ENCODE measurements around the gene SLC22A3. TPM values are rescaled to one million over a fixed set of nuclear protein-coding genes. Genes with fewer than 3 reads are reported as not detected.

Gene SLC22A3
- total and polyA plus RNA-seq, 7 experiments from 2014 or later: not detected

DNA sequence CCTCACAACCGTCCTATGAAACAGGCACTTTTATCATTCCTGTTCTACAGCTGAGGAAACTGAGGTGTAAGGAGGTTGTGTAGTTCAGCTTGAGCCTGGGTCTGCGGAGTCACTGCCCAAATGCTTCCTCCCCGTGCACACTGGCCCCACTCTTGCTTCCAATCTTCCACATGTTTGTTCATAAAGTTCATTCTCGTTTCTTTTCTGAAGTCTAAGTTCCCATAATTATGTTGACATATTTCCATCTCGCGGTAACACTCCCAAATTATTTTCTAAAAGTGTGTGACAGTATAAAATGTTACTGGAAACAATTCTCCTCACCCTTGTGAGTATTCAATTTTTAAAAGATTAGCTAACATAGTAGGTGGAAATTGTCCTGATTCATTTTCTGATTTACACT is 106.9 kb downstream of the SLC22A3 start:
- no peaks in the 10 kb centered on the region for H3K36me3 ChIP-seq (ENCODE audit: control insufficient read depth in 2 of 3, insufficient read depth in 3 of 3, low read length in 3 of 3)
- H3K27ac ChIP-seq (ENCODE audit: low read depth, low read length): no peak overlapping the region
- CTCF ChIA-PET: interaction anchor here (0.6 to 1.9 kb wide), 9 partner anchors 8 to 1321 kb away, joined by 3 to 22 read pairs (median 5); partner anchors contain the start of gene MRPL18
- peaks cover 23 to 24% of the 10 kb centered on the region in 2 donors for H3K4me1 ChIP-seq (ENCODE audit: control insufficient read depth in 2 of 2, insufficient read depth in 2 of 2, low read length in 2 of 2)
- Mint-ChIP-seq H3K4me3 (no peak overlapping the region), H3K36me3 (peaks cover 0 to 17% (median 0%) of the 10 kb centered on the region in 5 donors), H3K4me1 (peaks cover 0 to 31% (median 21%) of the 10 kb centered on the region in 7 donors), H3K9me3 (peaks cover 0 to 6% (median 0%) of the 10 kb centered on the region in 11 donors), H3K27ac (no peak overlapping the region), H3K27me3 (peaks cover 0 to 56% (median 5%) of the 10 kb centered on the region in 5 donors)
- POLR2A ChIA-PET: no interaction called here
- DNase-seq: no peak
- no peaks in the 10 kb centered on the region for H3K9me3 ChIP-seq (ENCODE audit: control insufficient read depth in 2 of 3, low read length in 3 of 3)
- ATAC-seq: no peak
- intact Hi-C loops (cut with micrococcal nuclease): loop anchor here (10.0 kb wide), 2 partner anchors 380 to 390 kb away; no protein-coding TSS in a partner anchor
- H3K27me3 ChIP-seq (ENCODE audit: control insufficient read depth in 2 of 2, insufficient read depth in 2 of 2, low read length in 2 of 2): no peaks in the 10 kb centered on the region
- no peak overlapping the region for H3K4me3 ChIP-seq (ENCODE audit: low read length)

DNA sequence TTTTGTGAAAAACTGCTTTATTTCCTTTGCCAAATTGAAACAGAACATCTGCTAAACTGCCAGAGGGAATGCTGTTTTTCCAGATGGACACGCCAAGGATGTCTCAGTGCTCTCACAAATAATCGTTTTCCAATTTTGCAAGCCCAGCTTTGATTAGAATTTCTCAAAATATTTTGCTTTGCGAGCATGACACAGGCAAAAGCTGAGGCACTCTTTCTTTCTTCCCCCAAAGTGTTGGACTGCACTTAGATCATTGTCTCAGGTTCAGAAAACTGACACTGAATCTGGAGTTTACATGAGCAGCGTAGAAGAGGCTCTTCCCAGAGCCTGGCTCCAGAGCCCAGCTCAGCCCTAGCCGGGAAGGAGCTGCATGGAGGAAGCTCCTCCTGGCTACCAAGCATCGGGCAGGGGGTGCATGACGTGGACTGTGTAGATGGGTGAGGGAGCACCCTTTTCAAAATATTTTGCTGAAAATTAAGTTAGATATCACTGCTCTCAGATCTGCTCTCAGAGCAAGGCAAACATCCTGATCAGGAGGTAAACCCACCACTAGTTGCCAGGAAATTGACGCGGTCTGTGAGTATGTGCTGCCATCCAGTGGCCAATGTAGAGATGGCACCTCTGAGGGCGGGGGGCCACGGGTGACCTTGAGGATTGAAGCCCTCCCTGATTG is 107.5 kb downstream of the SLC22A3 start:
- CTCF ChIA-PET: interaction anchor here (0.6 to 1.9 kb wide), 9 partner anchors 7 to 1321 kb away, joined by 3 to 22 read pairs (median 5); partner anchors contain the start of gene MRPL18
- H3K4me1 ChIP-seq (ENCODE audit: control insufficient read depth in 2 of 2, insufficient read depth in 2 of 2, low read length in 2 of 2): peaks cover 29 to 30% of the 10 kb centered on the region in 2 donors

DNA sequence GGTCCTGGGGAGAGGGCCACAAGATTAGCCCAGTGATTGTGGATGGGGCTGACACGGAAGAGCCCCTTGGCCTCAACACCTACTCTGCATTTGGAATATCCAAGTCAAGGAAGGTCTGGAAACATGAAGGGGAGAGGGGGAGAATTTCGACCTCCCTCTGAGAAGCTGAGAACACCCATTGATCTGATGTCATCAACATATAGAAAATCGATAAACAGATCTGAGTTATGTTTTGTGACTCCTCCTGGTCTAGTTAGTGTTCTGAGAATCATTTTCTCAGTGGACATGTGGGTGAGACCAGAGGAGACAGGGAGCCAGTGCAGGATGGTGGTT is 108.0 kb downstream of the SLC22A3 start:
- H3K9me3 Mint-ChIP-seq: no peaks in the 10 kb centered on the region

More for the DNA sequence above, 107.5 kb downstream of the SLC22A3 start:
- peak; percentile 54 to 78 (median 70) for DNase-seq
- POLR2A ChIA-PET: no interaction called here
- intact Hi-C loops (cut with micrococcal nuclease): loop anchor here (1.0 to 10.0 kb wide), 7 partner anchors 80 to 764 kb away; no protein-coding TSS in a partner anchor
- ATAC-seq: peak; percentile 93
- H3K27ac ChIP-seq (ENCODE audit: low read depth, low read length): no peak overlapping the region
- Mint-ChIP-seq H3K4me3 (no peak overlapping the region), H3K36me3 (peaks cover 0 to 22% (median 0%) of the 10 kb centered on the region in 5 donors), H3K27me3 (peaks cover 0 to 55% (median 5%) of the 10 kb centered on the region in 5 donors), H3K27ac (no peak overlapping the region), H3K9me3 (peaks cover 0 to 5% (median 0%) of the 10 kb centered on the region in 11 donors), H3K4me1 (peaks cover 0 to 37% (median 27%) of the 10 kb centered on the region in 7 donors)
- no peaks in the 10 kb centered on the region for H3K27me3 ChIP-seq (ENCODE audit: control insufficient read depth in 2 of 2, insufficient read depth in 2 of 2, low read length in 2 of 2)
- H3K9me3 ChIP-seq (ENCODE audit: control insufficient read depth in 2 of 3, low read length in 3 of 3): no peaks in the 10 kb centered on the region
- H3K4me3 ChIP-seq (ENCODE audit: low read length): no peak overlapping the region
- no peaks in the 10 kb centered on the region for H3K36me3 ChIP-seq (ENCODE audit: control insufficient read depth in 2 of 3, insufficient read depth in 3 of 3, low read length in 3 of 3)

DNA sequence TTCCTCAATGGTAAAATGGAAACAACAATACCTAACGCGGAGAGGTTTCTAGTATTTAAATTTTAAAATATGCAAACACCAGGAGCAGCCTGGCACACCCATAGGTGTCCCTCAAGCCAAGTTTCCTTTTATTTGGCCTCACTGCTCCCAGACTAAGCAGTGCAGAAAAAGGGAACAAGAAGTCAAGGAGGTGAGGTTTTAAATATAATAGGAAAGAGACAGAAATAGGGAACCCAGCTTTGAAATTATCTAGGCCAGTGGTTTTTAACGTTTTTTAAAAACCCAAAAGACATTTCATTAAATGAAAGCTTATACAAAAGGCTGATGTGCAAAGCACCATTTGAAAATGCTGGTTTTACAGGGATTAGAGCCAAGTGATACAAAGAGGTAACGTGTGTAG is 109.6 kb downstream of the SLC22A3 start:
- intact Hi-C loops (cut with micrococcal nuclease): loop anchor here (10.0 kb wide), 2 partner anchors 383 to 393 kb away; no protein-coding TSS in a partner anchor
- Mint-ChIP-seq H3K4me3 (no peak overlapping the region), H3K4me1 (peaks cover 6 to 55% (median 43%) of the 10 kb centered on the region in 7 donors), H3K27ac (no peak overlapping the region), H3K27me3 (peaks cover 0 to 47% (median 5%) of the 10 kb centered on the region in 5 donors), H3K36me3 (peaks cover 0 to 37% (median 0%) of the 10 kb centered on the region in 5 donors), H3K9me3 (peaks cover 0 to 5% (median 0%) of the 10 kb centered on the region in 11 donors)
- H3K9me3 ChIP-seq (ENCODE audit: control insufficient read depth in 2 of 3, low read length in 3 of 3): no peaks in the 10 kb centered on the region
- DNase-seq (no peak), ATAC-seq (no peak)
- H3K27me3 ChIP-seq (ENCODE audit: control insufficient read depth in 2 of 2, insufficient read depth in 2 of 2, low read length in 2 of 2): no peaks in the 10 kb centered on the region
- no peak overlapping the region for H3K27ac ChIP-seq (ENCODE audit: low read depth, low read length)
- ChIA-PET POLR2A (interaction anchor here (0.7 kb wide), 1 partner anchor 24 kb away, joined by 3 read pairs; no protein-coding TSS in a partner anchor), CTCF (interaction anchor here (0.7 kb wide), 1 partner anchor 317 kb away, joined by 3 read pairs; no protein-coding TSS in a partner anchor)
- H3K4me3 ChIP-seq (ENCODE audit: low read length): no peak overlapping the region
- peaks cover 41 to 46% of the 10 kb centered on the region in 2 donors for H3K4me1 ChIP-seq (ENCODE audit: control insufficient read depth in 2 of 2, insufficient read depth in 2 of 2, low read length in 2 of 2)
- no peaks in the 10 kb centered on the region for H3K36me3 ChIP-seq (ENCODE audit: control insufficient read depth in 2 of 3, insufficient read depth in 3 of 3, low read length in 3 of 3)

More for the DNA sequence above, 108.0 kb downstream of the SLC22A3 start:
- Histone ChIP-seq H3K9me3 (ENCODE audit: control insufficient read depth in 2 of 3, low read length in 3 of 3) (no peaks in the 10 kb centered on the region), H3K27ac (ENCODE audit: low read depth, low read length) (no peak overlapping the region), H3K4me1 (ENCODE audit: control insufficient read depth in 2 of 2, insufficient read depth in 2 of 2, low read length in 2 of 2) (peaks cover 32 to 34% of the 10 kb centered on the region in 2 donors), H3K4me3 (ENCODE audit: low read length) (no peak overlapping the region), H3K27me3 (ENCODE audit: control insufficient read depth in 2 of 2, insufficient read depth in 2 of 2, low read length in 2 of 2) (no peaks in the 10 kb centered on the region), H3K36me3 (ENCODE audit: control insufficient read depth in 2 of 3, insufficient read depth in 3 of 3, low read length in 3 of 3) (no peaks in the 10 kb centered on the region)
- no peak for ATAC-seq
- H3K27me3 Mint-ChIP-seq: peaks cover 0 to 54% (median 5%) of the 10 kb centered on the region in 5 donors
- ChIA-PET POLR2A (interaction anchor here (0.6 kb wide), 1 partner anchor 591 kb away, joined by 3 read pairs; no protein-coding TSS in a partner anchor), CTCF (interaction anchor here (0.7 to 1.9 kb wide), 3 partner anchors 19 to 736 kb away, joined by 3 to 22 read pairs (median 3); no protein-coding TSS in a partner anchor)
- intact Hi-C loops (cut with micrococcal nuclease): loop anchor here (1.0 to 10.0 kb wide), 7 partner anchors 79 to 765 kb away; no protein-coding TSS in a partner anchor
- DNase-seq: no peak
- H3K4me1 Mint-ChIP-seq: peaks cover 0 to 42% (median 32%) of the 10 kb centered on the region in 7 donors
- H3K27ac Mint-ChIP-seq: no peak overlapping the region
- H3K36me3 Mint-ChIP-seq: peaks cover 0 to 27% (median 0%) of the 10 kb centered on the region in 5 donors
- no peak overlapping the region for H3K4me3 Mint-ChIP-seq

DNA sequence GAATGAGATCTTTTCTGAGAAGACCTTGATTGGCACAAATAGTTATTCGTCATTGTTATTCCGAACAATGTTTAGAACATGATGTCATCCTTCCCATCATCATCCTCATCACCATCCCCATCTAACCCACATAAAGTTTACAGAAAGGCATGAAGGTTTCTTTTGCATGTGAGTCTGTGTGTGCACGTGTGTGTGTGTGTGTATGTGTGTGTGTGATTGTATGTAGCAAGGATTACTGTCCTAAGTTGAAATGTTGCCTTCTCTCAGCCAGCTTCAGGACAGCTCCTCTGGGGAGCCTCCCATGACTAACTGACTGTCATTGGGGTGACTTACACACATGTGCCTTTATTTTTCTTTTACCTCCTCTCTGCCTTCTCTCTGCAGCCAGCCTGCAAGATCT is 113.5 kb downstream of the SLC22A3 start:
- no peaks in the 10 kb centered on the region for H3K27me3 ChIP-seq (ENCODE audit: control insufficient read depth in 2 of 2, insufficient read depth in 2 of 2, low read length in 2 of 2)
- intact Hi-C loops (cut with micrococcal nuclease): loop anchor here (1.0 to 10.0 kb wide), 12 partner anchors 9 to 1289 kb away; partner anchors contain the start of genes SOD2 (in 2 of the 2), TCP1 (in 2 of the 2), IGF2R (in 1 of the 2) and MAP3K4 (in 1 of the 2)
- peaks cover 0 to 14% (median 0%) of the 10 kb centered on the region in 11 donors for H3K9me3 Mint-ChIP-seq
- H3K27me3 Mint-ChIP-seq: peaks cover 0 to 46% (median 10%) of the 10 kb centered on the region in 5 donors
- peaks cover 33 to 83% (median 68%) of the 10 kb centered on the region in 7 donors for H3K4me1 Mint-ChIP-seq
- H3K9me3 ChIP-seq (ENCODE audit: control insufficient read depth in 2 of 3, low read length in 3 of 3): no peaks in the 10 kb centered on the region
- peak overlapping the region; percentile 27 to 87 (median 66) for H3K4me3 Mint-ChIP-seq
- ChIA-PET POLR2A (no interaction called here), CTCF (no interaction called here)
- peaks cover 0 to 57% (median 0%) of the 10 kb centered on the region in 5 donors for H3K36me3 Mint-ChIP-seq
- H3K4me1 ChIP-seq (ENCODE audit: control insufficient read depth in 2 of 2, insufficient read depth in 2 of 2, low read length in 2 of 2): peaks cover 50 to 56% of the 10 kb centered on the region in 2 donors
- DNase-seq (no peak), ATAC-seq (no peak)
- peak overlapping the region; percentile 25 for H3K4me3 ChIP-seq (ENCODE audit: low read length)
- no peak overlapping the region for H3K27ac ChIP-seq (ENCODE audit: low read depth, low read length)
- H3K36me3 ChIP-seq (ENCODE audit: control insufficient read depth in 2 of 3, insufficient read depth in 3 of 3, low read length in 3 of 3): no peaks in the 10 kb centered on the region
- H3K27ac Mint-ChIP-seq: peak overlapping the region in 2 of 9 donors; percentile 70 to 84

DNA sequence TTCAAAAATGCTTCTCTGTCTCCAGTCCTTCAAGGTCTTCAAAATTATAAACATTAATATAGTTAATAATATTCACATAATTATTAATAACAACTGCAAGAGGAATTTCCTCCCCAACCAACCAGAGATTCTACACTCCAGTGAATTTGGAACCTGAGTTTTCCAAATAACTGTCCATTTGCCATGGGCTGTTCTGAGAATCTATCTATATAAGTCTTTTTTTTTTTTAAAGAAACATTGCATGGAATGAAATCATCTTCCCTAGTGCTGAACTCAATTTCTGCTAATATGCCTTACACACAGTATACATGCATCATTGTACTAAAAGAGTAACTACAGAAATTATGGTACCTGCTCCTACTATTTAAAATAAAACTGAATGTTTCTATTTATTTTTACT is 113.9 kb downstream of the SLC22A3 start:
- no peak overlapping the region for H3K27ac ChIP-seq (ENCODE audit: low read depth, low read length)
- DNase-seq (no peak), ATAC-seq (no peak)
- peaks cover 0 to 60% (median 0%) of the 10 kb centered on the region in 5 donors for H3K36me3 Mint-ChIP-seq
- peaks cover 0 to 51% (median 10%) of the 10 kb centered on the region in 5 donors for H3K27me3 Mint-ChIP-seq
- H3K9me3 ChIP-seq (ENCODE audit: control insufficient read depth in 2 of 3, low read length in 3 of 3): no peaks in the 10 kb centered on the region
- H3K4me3 ChIP-seq (ENCODE audit: low read length): peak overlapping the region; percentile 25
- ChIA-PET CTCF (interaction anchor here (0.6 to 1.5 kb wide), 3 partner anchors 7 to 59 kb away, joined by 3 to 5 read pairs (median 3); no protein-coding TSS in a partner anchor), POLR2A (interaction anchor here (1.1 kb wide), 1 partner anchor 735 kb away, joined by 5 read pairs; no protein-coding TSS in a partner anchor)
- no peaks in the 10 kb centered on the region for H3K27me3 ChIP-seq (ENCODE audit: control insufficient read depth in 2 of 2, insufficient read depth in 2 of 2, low read length in 2 of 2)
- peak overlapping the region in 6 of 9 donors; percentile 66 to 98 (median 86) for H3K27ac Mint-ChIP-seq
- peaks cover 50 to 56% of the 10 kb centered on the region in 2 donors for H3K4me1 ChIP-seq (ENCODE audit: control insufficient read depth in 2 of 2, insufficient read depth in 2 of 2, low read length in 2 of 2)
- peak overlapping the region in 9 of 10 donors; percentile 66 to 89 (median 72) for H3K4me3 Mint-ChIP-seq
- H3K4me1 Mint-ChIP-seq: peaks cover 33 to 86% (median 71%) of the 10 kb centered on the region in 7 donors
- H3K36me3 ChIP-seq (ENCODE audit: control insufficient read depth in 2 of 3, insufficient read depth in 3 of 3, low read length in 3 of 3): no peaks in the 10 kb centered on the region
- intact Hi-C loops (cut with micrococcal nuclease): loop anchor here (1.0 to 10.0 kb wide), 12 partner anchors 8 to 1290 kb away; partner anchors contain the start of genes SOD2 (in 2 of the 2), TCP1 (in 2 of the 2), IGF2R (in 1 of the 2) and MAP3K4 (in 1 of the 2)
- peaks cover 0 to 14% (median 0%) of the 10 kb centered on the region in 11 donors for H3K9me3 Mint-ChIP-seq

Data from naive thymus-derived CD4-positive, alpha-beta T cell (primary cell).